ENCODE data around the gene CSRNP3. TPM values are rescaled to one million over a fixed set of nuclear protein-coding genes. Genes with fewer than 3 reads are reported as not detected.

CSRNP3 gene
- total and polyA plus RNA-seq, 4 donors = 0.18 to 2.2 (median 2.0) TPM

DNA sequence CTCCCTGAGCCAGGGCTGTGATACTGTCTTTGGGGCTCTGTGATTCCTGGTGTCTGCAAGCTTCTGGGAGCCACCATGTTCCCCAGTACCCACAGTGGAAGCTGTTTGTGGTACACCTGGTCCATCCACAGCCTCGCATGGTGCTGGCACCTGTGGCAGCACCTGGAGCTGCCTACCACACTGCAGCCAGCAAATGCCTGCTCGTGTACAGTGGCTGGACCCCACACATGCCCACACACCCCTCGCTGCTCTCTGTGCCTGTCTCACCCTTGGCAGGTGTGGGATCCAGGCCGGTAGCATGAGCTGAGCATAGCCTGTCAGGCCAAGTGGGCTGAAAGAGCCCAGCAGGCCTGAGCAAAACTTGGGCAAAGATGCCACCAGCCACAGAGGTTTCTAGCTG lies 41.8 kb upstream of the CSRNP3 start:
- DNase-seq (ENCODE audit: low spot score) = no peak
- H3K4me1 ChIP-seq (ENCODE audit: control insufficient read depth in 4 of 4, insufficient read depth in 4 of 4, low read length in 3 of 4) = no peaks in the 10 kb centered on the region
- H3K27me3 ChIP-seq (ENCODE audit: control insufficient read depth in 4 of 4, insufficient read depth in 4 of 4, low read length in 3 of 4) = no peaks in the 10 kb centered on the region
- no peak overlapping the region for H3K9ac ChIP-seq (ENCODE audit: low read depth in 1 of 2, low read length in 2 of 2)
- H3K27ac ChIP-seq (ENCODE audit: low read depth in 1 of 2, low read length in 2 of 2) = no peak overlapping the region
- H3K9me3 ChIP-seq (ENCODE audit: control insufficient read depth in 4 of 4, low read length in 3 of 4) = no peaks in the 10 kb centered on the region
- H3K4me3 ChIP-seq (ENCODE audit: low read depth in 1 of 3, low read length in 3 of 3) = no peak overlapping the region
- TF ChIP-seq RXRA (IDR thresholded peaks at IDR 0.05) (no peak), FOXA1 (IDR thresholded peaks at IDR 0.05) (no peak), GABPA (IDR thresholded peaks at IDR 0.05 in 1 of 2, conservative IDR thresholded peaks at IDR 0.05 in 1 of 2) (no peak), SP1 (IDR thresholded peaks at IDR 0.05) (no peak), RAD21 (IDR thresholded peaks at IDR 0.05) (no peak), FOXA2 (IDR thresholded peaks at IDR 0.05) (no peak), NR2F2 (IDR thresholded peaks at IDR 0.05) (no peak), HNF4G (IDR thresholded peaks at IDR 0.05) (no peak), YY1 (IDR thresholded peaks at IDR 0.05) (no peak), JUND (IDR thresholded peaks at IDR 0.05) (no peak), HNF4A (conservative IDR thresholded peaks at IDR 0.05) (no peak), EGR1 (IDR thresholded peaks at IDR 0.05; ENCODE audit: low read depth in 2 of 2) (no peak), TAF1 (conservative IDR thresholded peaks at IDR 0.05) (no peak)
- TF ChIP-seq, protein P1, sequence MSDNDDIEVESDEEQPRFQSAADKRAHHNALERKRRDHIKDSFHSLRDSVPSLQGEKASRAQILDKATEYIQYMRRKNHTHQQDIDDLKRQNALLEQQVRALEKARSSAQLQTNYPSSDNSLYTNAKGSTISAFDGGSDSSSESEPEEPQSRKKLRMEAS (IDR thresholded peaks at IDR 0.05) = no peak
- TF ChIP-seq, protein P2, sequence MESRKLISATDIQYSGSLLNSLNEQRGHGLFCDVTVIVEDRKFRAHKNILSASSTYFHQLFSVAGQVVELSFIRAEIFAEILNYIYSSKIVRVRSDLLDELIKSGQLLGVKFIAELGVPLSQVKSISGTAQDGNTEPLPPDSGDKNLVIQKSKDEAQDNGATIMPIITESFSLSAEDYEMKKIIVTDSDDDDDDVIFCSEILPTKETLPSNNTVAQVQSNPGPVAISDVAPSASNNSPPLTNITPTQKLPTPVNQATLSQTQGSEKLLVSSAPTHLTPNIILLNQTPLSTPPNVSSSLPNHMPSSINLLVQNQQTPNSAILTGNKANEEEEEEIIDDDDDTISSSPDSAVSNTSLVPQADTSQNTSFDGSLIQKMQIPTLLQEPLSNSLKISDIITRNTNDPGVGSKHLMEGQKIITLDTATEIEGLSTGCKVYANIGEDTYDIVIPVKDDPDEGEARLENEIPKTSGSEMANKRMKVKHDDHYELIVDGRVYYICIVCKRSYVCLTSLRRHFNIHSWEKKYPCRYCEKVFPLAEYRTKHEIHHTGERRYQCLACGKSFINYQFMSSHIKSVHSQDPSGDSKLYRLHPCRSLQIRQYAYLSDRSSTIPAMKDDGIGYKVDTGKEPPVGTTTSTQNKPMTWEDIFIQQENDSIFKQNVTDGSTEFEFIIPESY (IDR thresholded peaks at IDR 0.05) = no peak
- TF ChIP-seq, protein P3, sequence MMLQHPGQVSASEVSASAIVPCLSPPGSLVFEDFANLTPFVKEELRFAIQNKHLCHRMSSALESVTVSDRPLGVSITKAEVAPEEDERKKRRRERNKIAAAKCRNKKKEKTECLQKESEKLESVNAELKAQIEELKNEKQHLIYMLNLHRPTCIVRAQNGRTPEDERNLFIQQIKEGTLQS (IDR thresholded peaks at IDR 0.05) = no peak
- TF ChIP-seq, protein P4, sequence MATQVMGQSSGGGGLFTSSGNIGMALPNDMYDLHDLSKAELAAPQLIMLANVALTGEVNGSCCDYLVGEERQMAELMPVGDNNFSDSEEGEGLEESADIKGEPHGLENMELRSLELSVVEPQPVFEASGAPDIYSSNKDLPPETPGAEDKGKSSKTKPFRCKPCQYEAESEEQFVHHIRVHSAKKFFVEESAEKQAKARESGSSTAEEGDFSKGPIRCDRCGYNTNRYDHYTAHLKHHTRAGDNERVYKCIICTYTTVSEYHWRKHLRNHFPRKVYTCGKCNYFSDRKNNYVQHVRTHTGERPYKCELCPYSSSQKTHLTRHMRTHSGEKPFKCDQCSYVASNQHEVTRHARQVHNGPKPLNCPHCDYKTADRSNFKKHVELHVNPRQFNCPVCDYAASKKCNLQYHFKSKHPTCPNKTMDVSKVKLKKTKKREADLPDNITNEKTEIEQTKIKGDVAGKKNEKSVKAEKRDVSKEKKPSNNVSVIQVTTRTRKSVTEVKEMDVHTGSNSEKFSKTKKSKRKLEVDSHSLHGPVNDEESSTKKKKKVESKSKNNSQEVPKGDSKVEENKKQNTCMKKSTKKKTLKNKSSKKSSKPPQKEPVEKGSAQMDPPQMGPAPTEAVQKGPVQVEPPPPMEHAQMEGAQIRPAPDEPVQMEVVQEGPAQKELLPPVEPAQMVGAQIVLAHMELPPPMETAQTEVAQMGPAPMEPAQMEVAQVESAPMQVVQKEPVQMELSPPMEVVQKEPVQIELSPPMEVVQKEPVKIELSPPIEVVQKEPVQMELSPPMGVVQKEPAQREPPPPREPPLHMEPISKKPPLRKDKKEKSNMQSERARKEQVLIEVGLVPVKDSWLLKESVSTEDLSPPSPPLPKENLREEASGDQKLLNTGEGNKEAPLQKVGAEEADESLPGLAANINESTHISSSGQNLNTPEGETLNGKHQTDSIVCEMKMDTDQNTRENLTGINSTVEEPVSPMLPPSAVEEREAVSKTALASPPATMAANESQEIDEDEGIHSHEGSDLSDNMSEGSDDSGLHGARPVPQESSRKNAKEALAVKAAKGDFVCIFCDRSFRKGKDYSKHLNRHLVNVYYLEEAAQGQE (IDR thresholded peaks at IDR 0.05) = no peak
- TF ChIP-seq, protein P5, sequence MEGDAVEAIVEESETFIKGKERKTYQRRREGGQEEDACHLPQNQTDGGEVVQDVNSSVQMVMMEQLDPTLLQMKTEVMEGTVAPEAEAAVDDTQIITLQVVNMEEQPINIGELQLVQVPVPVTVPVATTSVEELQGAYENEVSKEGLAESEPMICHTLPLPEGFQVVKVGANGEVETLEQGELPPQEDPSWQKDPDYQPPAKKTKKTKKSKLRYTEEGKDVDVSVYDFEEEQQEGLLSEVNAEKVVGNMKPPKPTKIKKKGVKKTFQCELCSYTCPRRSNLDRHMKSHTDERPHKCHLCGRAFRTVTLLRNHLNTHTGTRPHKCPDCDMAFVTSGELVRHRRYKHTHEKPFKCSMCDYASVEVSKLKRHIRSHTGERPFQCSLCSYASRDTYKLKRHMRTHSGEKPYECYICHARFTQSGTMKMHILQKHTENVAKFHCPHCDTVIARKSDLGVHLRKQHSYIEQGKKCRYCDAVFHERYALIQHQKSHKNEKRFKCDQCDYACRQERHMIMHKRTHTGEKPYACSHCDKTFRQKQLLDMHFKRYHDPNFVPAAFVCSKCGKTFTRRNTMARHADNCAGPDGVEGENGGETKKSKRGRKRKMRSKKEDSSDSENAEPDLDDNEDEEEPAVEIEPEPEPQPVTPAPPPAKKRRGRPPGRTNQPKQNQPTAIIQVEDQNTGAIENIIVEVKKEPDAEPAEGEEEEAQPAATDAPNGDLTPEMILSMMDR (IDR thresholded peaks at IDR 0.05; ENCODE audit: low read depth, low read length, missing input control) = no peak
- no peaks in the 10 kb centered on the region for H3K36me3 ChIP-seq (ENCODE audit: control insufficient read depth in 4 of 4, insufficient read depth in 3 of 4, low read depth in 1 of 4, low read length in 3 of 4)
- WGBS = 91% methylated on average over 4 of the region's 4 CpGs

Data from liver (tissue), 9 donors.